ENCODE data around the gene SLC44A5. TPM values are rescaled to one million over a fixed set of nuclear protein-coding genes. Genes with fewer than 3 reads are reported as not detected.

The SLC44A5 gene
- total and polyA plus RNA-seq, 10 of the 15 experiments (the other 5 are each of a cell fraction or from before 2014, with no cell fraction given): 0.04 to 1.3 TPM; not detected in 8

DNA sequence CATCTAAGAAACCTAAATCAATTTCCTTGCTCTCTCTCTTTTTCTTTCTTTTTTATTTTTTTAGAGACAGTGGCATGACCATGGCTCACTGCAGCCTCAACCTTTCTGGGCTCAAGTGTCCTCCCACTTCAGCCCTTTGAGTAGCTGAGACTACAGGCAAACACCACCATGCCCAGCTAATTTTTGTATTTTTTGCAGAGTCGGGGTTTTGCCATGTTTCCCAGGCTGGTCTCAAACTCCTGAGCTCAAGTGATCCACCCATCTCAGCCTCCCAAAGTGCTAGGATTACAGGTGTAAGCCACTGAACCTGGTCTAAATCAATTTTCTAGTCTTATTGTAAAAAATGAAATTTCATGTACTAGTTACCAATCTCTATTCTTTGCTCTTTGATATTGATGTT, 367.8 kb downstream of the SLC44A5 start (continued):
- TF ChIP-seq, protein P1, sequence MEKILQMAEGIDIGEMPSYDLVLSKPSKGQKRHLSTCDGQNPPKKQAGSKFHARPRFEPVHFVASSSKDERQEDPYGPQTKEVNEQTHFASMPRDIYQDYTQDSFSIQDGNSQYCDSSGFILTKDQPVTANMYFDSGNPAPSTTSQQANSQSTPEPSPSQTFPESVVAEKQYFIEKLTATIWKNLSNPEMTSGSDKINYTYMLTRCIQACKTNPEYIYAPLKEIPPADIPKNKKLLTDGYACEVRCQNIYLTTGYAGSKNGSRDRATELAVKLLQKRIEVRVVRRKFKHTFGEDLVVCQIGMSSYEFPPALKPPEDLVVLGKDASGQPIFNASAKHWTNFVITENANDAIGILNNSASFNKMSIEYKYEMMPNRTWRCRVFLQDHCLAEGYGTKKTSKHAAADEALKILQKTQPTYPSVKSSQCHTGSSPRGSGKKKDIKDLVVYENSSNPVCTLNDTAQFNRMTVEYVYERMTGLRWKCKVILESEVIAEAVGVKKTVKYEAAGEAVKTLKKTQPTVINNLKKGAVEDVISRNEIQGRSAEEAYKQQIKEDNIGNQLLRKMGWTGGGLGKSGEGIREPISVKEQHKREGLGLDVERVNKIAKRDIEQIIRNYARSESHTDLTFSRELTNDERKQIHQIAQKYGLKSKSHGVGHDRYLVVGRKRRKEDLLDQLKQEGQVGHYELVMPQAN (conservative IDR thresholded peaks at IDR 0.05): no peak
- TF ChIP-seq DPF2 (IDR thresholded peaks at IDR 0.05) (no peak), JUND (IDR thresholded peaks at IDR 0.05; ENCODE audit: low read depth, low read length) (no peak), ZBTB4 (CRISPR knock-in tag; IDR thresholded peaks at IDR 0.05) (no peak), RELA (IDR thresholded peaks at IDR 0.05; ENCODE audit: borderline replicate concordance, partially characterized antibody) (no peak), RBBP5 (conservative IDR thresholded peaks at IDR 0.05) (no peak), BHLHE40 (IDR thresholded peaks at IDR 0.05; ENCODE audit: borderline replicate concordance in 1 of 2, low read depth in 2 of 2, low read length in 1 of 2) (no peak)

- no peak for FAIRE-seq
- H3K27ac ChIP-seq (ENCODE audit: control insufficient read depth, insufficient read depth): no peak overlapping the region
- no peak for DNase-seq (ENCODE audit: low read depth, low spot score)
- no peaks in the 10 kb centered on the region for H3K9me3 ChIP-seq (replicated peaks; ENCODE audit: control insufficient read depth, insufficient read depth, low read length)
- ChIA-PET RAD21 (ENCODE audit: unreplicated experiment) (no interaction called here), POLR2A (no interaction called here), CTCF (interaction anchor here (0.7 to 1.1 kb wide), 2 partner anchors 12 to 395 kb away, joined by 3 to 4 read pairs; no protein-coding TSS in a partner anchor), SMC1A (ENCODE audit: uncharacterized antibody, unreplicated experiment) (no interaction called here)
- intact Hi-C loops (cut with micrococcal nuclease; ENCODE audit: unreplicated experiment) (no loop called here), in situ Hi-C loops (cut with MboI) (loop anchor here (10.0 kb wide), 1 partner anchor 387 kb away; no protein-coding TSS in a partner anchor)
- H4K20me1 ChIP-seq (ENCODE audit: control insufficient read depth, insufficient read depth): no peaks in the 10 kb centered on the region
- H2AFZ ChIP-seq (ENCODE audit: control insufficient read depth, low read depth, low read length): no peak overlapping the region
- H3K9ac ChIP-seq (ENCODE audit: control insufficient read depth, insufficient read depth, low read length): no peak overlapping the region
- no peak overlapping the region for H3K4me2 ChIP-seq (ENCODE audit: control insufficient read depth, insufficient read depth)
- ATAC-seq: no peak
- no peaks in the 10 kb centered on the region for H3K79me2 ChIP-seq (ENCODE audit: control insufficient read depth, insufficient read depth, low read length)
- no TSS peak for BruUV-seq (replicated peaks)
- no peaks in the 10 kb centered on the region for H3K4me1 ChIP-seq (ENCODE audit: control insufficient read depth, insufficient read depth, low read length)
- H3K36me3 ChIP-seq (ENCODE audit: control insufficient read depth in 2 of 2, insufficient read depth in 2 of 2, low read length in 1 of 2): no peaks in the 10 kb centered on the region
- no peaks in the 10 kb centered on the region for H3K27me3 ChIP-seq (replicated peaks in 1 of 2; ENCODE audit: control insufficient read depth in 2 of 2, insufficient read depth in 2 of 2, low read length in 1 of 2)
- no peak overlapping the region for H3K4me3 ChIP-seq
- no peak for TF ChIP-seq YY1 (IDR thresholded peaks at IDR 0.05; ENCODE audit: low read depth, low read length)
- TF ChIP-seq NR2F1 (conservative IDR thresholded peaks at IDR 0.05): no peak
- TF ChIP-seq ZBTB33 (IDR thresholded peaks at IDR 0.05): no peak
- TF ChIP-seq, protein P2, sequence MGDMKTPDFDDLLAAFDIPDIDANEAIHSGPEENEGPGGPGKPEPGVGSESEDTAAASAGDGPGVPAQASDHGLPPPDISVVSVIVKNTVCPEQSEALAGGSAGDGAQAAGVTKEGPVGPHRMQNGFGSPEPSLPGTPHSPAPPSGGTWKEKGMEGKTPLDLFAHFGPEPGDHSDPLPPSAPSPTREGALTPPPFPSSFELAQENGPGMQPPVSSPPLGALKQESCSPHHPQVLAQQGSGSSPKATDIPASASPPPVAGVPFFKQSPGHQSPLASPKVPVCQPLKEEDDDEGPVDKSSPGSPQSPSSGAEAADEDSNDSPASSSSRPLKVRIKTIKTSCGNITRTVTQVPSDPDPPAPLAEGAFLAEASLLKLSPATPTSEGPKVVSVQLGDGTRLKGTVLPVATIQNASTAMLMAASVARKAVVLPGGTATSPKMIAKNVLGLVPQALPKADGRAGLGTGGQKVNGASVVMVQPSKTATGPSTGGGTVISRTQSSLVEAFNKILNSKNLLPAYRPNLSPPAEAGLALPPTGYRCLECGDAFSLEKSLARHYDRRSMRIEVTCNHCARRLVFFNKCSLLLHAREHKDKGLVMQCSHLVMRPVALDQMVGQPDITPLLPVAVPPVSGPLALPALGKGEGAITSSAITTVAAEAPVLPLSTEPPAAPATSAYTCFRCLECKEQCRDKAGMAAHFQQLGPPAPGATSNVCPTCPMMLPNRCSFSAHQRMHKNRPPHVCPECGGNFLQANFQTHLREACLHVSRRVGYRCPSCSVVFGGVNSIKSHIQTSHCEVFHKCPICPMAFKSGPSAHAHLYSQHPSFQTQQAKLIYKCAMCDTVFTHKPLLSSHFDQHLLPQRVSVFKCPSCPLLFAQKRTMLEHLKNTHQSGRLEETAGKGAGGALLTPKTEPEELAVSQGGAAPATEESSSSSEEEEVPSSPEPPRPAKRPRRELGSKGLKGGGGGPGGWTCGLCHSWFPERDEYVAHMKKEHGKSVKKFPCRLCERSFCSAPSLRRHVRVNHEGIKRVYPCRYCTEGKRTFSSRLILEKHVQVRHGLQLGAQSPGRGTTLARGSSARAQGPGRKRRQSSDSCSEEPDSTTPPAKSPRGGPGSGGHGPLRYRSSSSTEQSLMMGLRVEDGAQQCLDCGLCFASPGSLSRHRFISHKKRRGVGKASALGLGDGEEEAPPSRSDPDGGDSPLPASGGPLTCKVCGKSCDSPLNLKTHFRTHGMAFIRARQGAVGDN (IDR thresholded peaks at IDR 0.05): no peak
Measured at GRCh38 chr1:75237316-75237715, 373.6 kb downstream of the SLC44A5 start.

Measured in GM12878 (cell line).